ENCODE data around the gene MYBPC3.

The MYBPC3 gene

GRCh38 chr11:47352556-47352955 lies at the start of gene MYBPC3:
Gene MYBPC3 (minus strand): TSS chr11:47352702. CDS start chr11:47352647, 55 bp downstream.
- H3K27me3 ChIP-seq (ENCODE audit: insufficient read depth, low read length) = no peaks in the 10 kb centered on the region
- no peaks in the 10 kb centered on the region for H3K4me1 ChIP-seq (ENCODE audit: insufficient read depth, low read length)
- no peaks in the 10 kb centered on the region for H3K36me3 ChIP-seq (ENCODE audit: insufficient read depth, low read depth, low read length)
- H3K27ac ChIP-seq (ENCODE audit: low read length) = no peak within 1 kb of the TSS
- H3K4me3 ChIP-seq (ENCODE audit: low read length) = no peak within 1 kb of the TSS
- H3K9ac ChIP-seq (ENCODE audit: low read depth, low read length) = no peak within 1 kb of the TSS
- H3K9me3 ChIP-seq (ENCODE audit: insufficient read depth, low read depth, low read length) = no peaks in the 10 kb centered on the region

- no peaks in the 10 kb centered on the region for H3K9me3 ChIP-seq (ENCODE audit: insufficient read depth, low read depth, low read length)
- peaks cover 17% of the 10 kb centered on the region; the same call in 1 of the 2 replicates for H3K4me1 ChIP-seq (ENCODE audit: insufficient read depth, low read length)
- peak overlapping the region; percentile 82 for H3K27ac ChIP-seq (ENCODE audit: low read length)
- no peaks in the 10 kb centered on the region for H3K27me3 ChIP-seq (ENCODE audit: insufficient read depth, low read length)
- no peaks in the 10 kb centered on the region for H3K36me3 ChIP-seq (ENCODE audit: insufficient read depth, low read depth, low read length)
- peak overlapping the region; percentile 78 for H3K9ac ChIP-seq (ENCODE audit: low read depth, low read length)
- peak overlapping the region; percentile 69 for H3K4me3 ChIP-seq (ENCODE audit: low read length)
Observed at GRCh38 chr11:47400768-47401279, 48.3 kb upstream of the MYBPC3 start.

GRCh38 chr11:47399860-47400767 lies 47.6 kb upstream of the MYBPC3 start:
- Histone ChIP-seq H3K36me3 (ENCODE audit: insufficient read depth, low read depth, low read length) (no peaks in the 10 kb centered on the region), H3K9me3 (ENCODE audit: insufficient read depth, low read depth, low read length) (no peaks in the 10 kb centered on the region), H3K4me3 (ENCODE audit: low read length) (peak overlapping the region; percentile 69), H3K9ac (ENCODE audit: low read depth, low read length) (peak overlapping the region; percentile 78), H3K27me3 (ENCODE audit: insufficient read depth, low read length) (no peaks in the 10 kb centered on the region), H3K27ac (ENCODE audit: low read length) (peak overlapping the region; percentile 82), H3K4me1 (ENCODE audit: insufficient read depth, low read length) (peaks cover 17% of the 10 kb centered on the region; the same call in 1 of the 2 replicates)

GRCh38 chr11:47398551-47398950 lies 46.0 kb upstream of the MYBPC3 start:
- H3K9ac ChIP-seq (ENCODE audit: low read depth, low read length) = no peak overlapping the region
- H3K27ac ChIP-seq (ENCODE audit: low read length) = no peak overlapping the region
- no peaks in the 10 kb centered on the region for H3K27me3 ChIP-seq (ENCODE audit: insufficient read depth, low read length)
- H3K4me1 ChIP-seq (ENCODE audit: insufficient read depth, low read length) = peaks cover 17% of the 10 kb centered on the region; the same call in 1 of the 2 replicates
- no peaks in the 10 kb centered on the region for H3K36me3 ChIP-seq (ENCODE audit: insufficient read depth, low read depth, low read length)
- H3K9me3 ChIP-seq (ENCODE audit: insufficient read depth, low read depth, low read length) = no peaks in the 10 kb centered on the region
- H3K4me3 ChIP-seq (ENCODE audit: low read length) = no peak overlapping the region

DNA sequence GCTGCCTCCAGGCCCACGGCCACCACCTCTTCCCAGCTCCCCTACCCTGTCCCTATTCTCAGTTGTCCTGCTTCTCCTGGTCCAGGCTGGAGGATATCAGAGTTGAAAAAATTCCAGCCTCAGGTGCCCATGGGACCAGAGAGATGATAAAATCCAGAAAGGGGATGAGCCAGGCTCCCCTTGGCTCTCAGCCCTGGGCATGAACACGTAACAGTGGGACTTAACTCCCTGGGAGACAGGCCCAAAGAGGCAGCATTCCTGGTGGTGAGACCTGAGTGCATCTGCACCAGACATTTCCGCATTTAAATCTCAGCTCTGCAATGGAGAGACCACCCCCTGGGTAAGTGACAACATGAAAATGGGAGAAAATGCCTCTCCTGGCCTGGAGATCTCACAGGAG lies 45.5 kb upstream of the MYBPC3 start:
- H3K4me1 ChIP-seq (ENCODE audit: insufficient read depth, low read length) = peaks cover 17% of the 10 kb centered on the region; the same call in 1 of the 2 replicates
- no peak overlapping the region for H3K9ac ChIP-seq (ENCODE audit: low read depth, low read length)

GRCh38 chr11:47396049-47396320 lies 43.5 kb upstream of the MYBPC3 start:
- Histone ChIP-seq H3K4me1 (ENCODE audit: insufficient read depth, low read length) (peaks cover 9% of the 10 kb centered on the region; the same call in 1 of the 2 replicates), H3K9ac (ENCODE audit: low read depth, low read length) (no peak overlapping the region), H3K36me3 (ENCODE audit: insufficient read depth, low read depth, low read length) (no peaks in the 10 kb centered on the region), H3K27ac (ENCODE audit: low read length) (no peak overlapping the region), H3K4me3 (ENCODE audit: low read length) (no peak overlapping the region), H3K27me3 (ENCODE audit: insufficient read depth, low read length) (no peaks in the 10 kb centered on the region), H3K9me3 (ENCODE audit: insufficient read depth, low read depth, low read length) (no peaks in the 10 kb centered on the region)

More for the DNA sequence above, 45.5 kb upstream of the MYBPC3 start:
- H3K36me3 ChIP-seq (ENCODE audit: insufficient read depth, low read depth, low read length) = no peaks in the 10 kb centered on the region
- no peak overlapping the region for H3K4me3 ChIP-seq (ENCODE audit: low read length)
- no peaks in the 10 kb centered on the region for H3K27me3 ChIP-seq (ENCODE audit: insufficient read depth, low read length)
- no peak overlapping the region for H3K27ac ChIP-seq (ENCODE audit: low read length)
- H3K9me3 ChIP-seq (ENCODE audit: insufficient read depth, low read depth, low read length) = no peaks in the 10 kb centered on the region

GRCh38 chr11:47395223-47396048 lies 42.9 kb upstream of the MYBPC3 start:
- H3K4me1 ChIP-seq (ENCODE audit: insufficient read depth, low read length) = peaks cover 7% of the 10 kb centered on the region; the same call in 1 of the 2 replicates
- no peaks in the 10 kb centered on the region for H3K36me3 ChIP-seq (ENCODE audit: insufficient read depth, low read depth, low read length)
- no peaks in the 10 kb centered on the region for H3K9me3 ChIP-seq (ENCODE audit: insufficient read depth, low read depth, low read length)
- H3K9ac ChIP-seq (ENCODE audit: low read depth, low read length) = no peak overlapping the region
- H3K27me3 ChIP-seq (ENCODE audit: insufficient read depth, low read length) = no peaks in the 10 kb centered on the region
- H3K27ac ChIP-seq (ENCODE audit: low read length) = no peak overlapping the region
- H3K4me3 ChIP-seq (ENCODE audit: low read length) = no peak overlapping the region

- no peaks in the 10 kb centered on the region for H3K27me3 ChIP-seq (ENCODE audit: insufficient read depth, low read length)
- no peak overlapping the region for H3K27ac ChIP-seq (ENCODE audit: low read length)
- no peaks in the 10 kb centered on the region for H3K36me3 ChIP-seq (ENCODE audit: insufficient read depth, low read depth, low read length)
- H3K4me3 ChIP-seq (ENCODE audit: low read length) = no peak overlapping the region
- H3K4me1 ChIP-seq (ENCODE audit: insufficient read depth, low read length) = peaks cover 7% of the 10 kb centered on the region; the same call in 1 of the 2 replicates
- H3K9ac ChIP-seq (ENCODE audit: low read depth, low read length) = no peak overlapping the region
- no peaks in the 10 kb centered on the region for H3K9me3 ChIP-seq (ENCODE audit: insufficient read depth, low read depth, low read length)
Observed at GRCh38 chr11:47394322-47395222, 42.1 kb upstream of the MYBPC3 start.

- H3K36me3 ChIP-seq (ENCODE audit: insufficient read depth, low read depth, low read length) = no peaks in the 10 kb centered on the region
- H3K27me3 ChIP-seq (ENCODE audit: insufficient read depth, low read length) = no peaks in the 10 kb centered on the region
- H3K9ac ChIP-seq (ENCODE audit: low read depth, low read length) = no peak overlapping the region
- H3K4me3 ChIP-seq (ENCODE audit: low read length) = no peak overlapping the region
- no peak overlapping the region for H3K27ac ChIP-seq (ENCODE audit: low read length)
- H3K9me3 ChIP-seq (ENCODE audit: insufficient read depth, low read depth, low read length) = no peaks in the 10 kb centered on the region
- H3K4me1 ChIP-seq (ENCODE audit: insufficient read depth, low read length) = peaks cover 7% of the 10 kb centered on the region; the same call in 1 of the 2 replicates
Observed at GRCh38 chr11:47394050-47394321, 41.5 kb upstream of the MYBPC3 start.

DNA sequence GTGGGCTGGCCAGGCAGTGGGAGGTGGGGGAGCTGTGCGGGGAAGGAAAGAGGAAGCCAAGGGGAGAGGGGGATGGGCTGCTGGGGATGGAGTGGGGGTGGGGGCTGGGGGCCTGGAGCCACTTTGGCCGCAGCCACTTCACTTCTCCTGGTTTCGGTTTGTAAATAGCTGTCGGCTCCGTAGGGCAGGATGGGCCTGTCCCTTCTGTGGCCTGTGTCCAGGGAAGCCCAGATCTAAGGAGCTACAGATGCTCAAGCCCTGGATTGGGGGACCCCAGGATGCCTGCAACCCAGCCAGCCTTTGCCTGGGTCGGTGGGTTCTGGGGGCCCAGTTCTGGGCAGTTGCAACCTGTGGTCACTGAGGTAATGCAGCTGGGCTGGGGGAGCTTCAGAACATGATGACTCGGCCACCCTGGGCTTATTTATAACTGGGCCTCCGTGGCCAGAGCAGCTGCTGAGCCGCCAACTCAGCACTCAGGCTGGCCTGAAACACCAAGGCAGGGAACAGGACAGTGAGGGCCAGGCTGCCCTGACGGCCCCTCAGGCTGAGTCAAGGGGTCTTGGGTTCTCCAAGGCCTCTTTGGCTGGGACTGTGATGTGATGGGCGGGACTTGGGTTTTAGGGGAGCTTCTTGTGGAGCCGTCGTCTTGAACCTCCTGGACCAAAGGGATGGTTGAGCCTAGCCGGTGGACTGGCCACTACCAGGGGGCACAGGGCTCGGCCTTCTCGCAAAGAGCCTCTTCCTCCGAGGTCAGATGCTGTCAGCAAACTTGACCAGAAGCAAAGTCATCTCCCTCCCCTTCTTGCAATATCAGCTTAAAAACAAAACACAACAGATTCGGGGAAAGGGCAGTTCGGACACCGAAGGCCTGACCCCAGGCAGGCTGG lies 40.9 kb upstream of the MYBPC3 start:
- no peaks in the 10 kb centered on the region for H3K27me3 ChIP-seq (ENCODE audit: insufficient read depth, low read length)
- H3K27ac ChIP-seq (ENCODE audit: low read length) = no peak overlapping the region
- H3K4me3 ChIP-seq (ENCODE audit: low read length) = no peak overlapping the region
- no peaks in the 10 kb centered on the region for H3K36me3 ChIP-seq (ENCODE audit: insufficient read depth, low read depth, low read length)
- no peak overlapping the region for H3K9ac ChIP-seq (ENCODE audit: low read depth, low read length)
- peaks cover 6% of the 10 kb centered on the region; the same call in 1 of the 2 replicates for H3K4me1 ChIP-seq (ENCODE audit: insufficient read depth, low read length)
- H3K9me3 ChIP-seq (ENCODE audit: insufficient read depth, low read depth, low read length) = no peaks in the 10 kb centered on the region
